Gastrocnemius medialis (tissue), 4 donors: ENCODE data around the gene MYT1.

Source experiments
- POLR2A ChIP-seq, 2 donors: fragments of 450-650 bp; IDR thresholded peaks; one replicate each; pipeline ENCODE4 v1.6.1; 2017; ENCODE audit warnings: antibody characterized with exemption in 2 of 2, mild to moderate bottlenecking in 2 of 2, moderate library complexity in 2 of 2
- TF ChIP-seq, protein P1 (sequence below), 5 experiments: fragments of 450-650 bp in 3 of 5; fragments of 200-600 bp in 2 of 5; sonication (generic) in 2 of 5; IDR thresholded peaks in 4 of 5; conservative IDR thresholded peaks in 1 of 5; 1 replicate in 4 of 5; 2 replicates in 1 of 5; pipeline ENCODE4 v1.5.1; 2016 to 2019; ENCODE audit warnings: antibody characterized with exemption in 5 of 5, mild to moderate bottlenecking in 3 of 5, moderate library complexity in 3 of 5

DNA sequence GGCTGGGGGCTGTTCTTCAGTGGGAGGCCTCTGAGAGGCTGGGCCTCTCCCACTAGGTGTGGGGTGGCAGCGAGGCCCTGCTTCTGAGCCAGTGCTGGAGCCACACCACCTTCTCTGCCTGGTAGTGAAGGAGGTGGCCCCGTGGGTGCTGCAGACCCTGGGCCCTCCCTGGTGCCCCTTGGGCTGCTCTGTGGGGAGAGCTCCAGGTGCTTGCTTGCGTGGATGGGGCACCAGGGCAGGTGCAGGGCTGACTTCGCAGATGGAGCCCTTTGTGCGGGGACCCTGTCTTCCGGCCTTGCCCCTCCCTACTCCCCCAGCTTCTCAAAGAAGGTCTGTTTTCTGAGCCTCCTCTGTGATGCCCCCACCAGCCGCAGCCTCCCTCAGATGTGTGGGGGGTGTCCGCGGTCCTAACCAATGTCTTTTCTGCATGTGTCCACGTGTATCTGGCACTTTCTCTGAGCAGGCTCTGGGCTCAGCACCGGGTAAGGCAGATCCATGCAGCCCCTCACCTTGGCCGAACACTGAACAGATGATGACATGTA, 17.2 kb upstream of the MYT1 start:
- TF ChIP-seq, protein P1, sequence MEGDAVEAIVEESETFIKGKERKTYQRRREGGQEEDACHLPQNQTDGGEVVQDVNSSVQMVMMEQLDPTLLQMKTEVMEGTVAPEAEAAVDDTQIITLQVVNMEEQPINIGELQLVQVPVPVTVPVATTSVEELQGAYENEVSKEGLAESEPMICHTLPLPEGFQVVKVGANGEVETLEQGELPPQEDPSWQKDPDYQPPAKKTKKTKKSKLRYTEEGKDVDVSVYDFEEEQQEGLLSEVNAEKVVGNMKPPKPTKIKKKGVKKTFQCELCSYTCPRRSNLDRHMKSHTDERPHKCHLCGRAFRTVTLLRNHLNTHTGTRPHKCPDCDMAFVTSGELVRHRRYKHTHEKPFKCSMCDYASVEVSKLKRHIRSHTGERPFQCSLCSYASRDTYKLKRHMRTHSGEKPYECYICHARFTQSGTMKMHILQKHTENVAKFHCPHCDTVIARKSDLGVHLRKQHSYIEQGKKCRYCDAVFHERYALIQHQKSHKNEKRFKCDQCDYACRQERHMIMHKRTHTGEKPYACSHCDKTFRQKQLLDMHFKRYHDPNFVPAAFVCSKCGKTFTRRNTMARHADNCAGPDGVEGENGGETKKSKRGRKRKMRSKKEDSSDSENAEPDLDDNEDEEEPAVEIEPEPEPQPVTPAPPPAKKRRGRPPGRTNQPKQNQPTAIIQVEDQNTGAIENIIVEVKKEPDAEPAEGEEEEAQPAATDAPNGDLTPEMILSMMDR (IDR thresholded peaks at IDR 0.05 in 4 of 5, conservative IDR thresholded peaks at IDR 0.05 in 1 of 5), result no peak
- no peak for TF ChIP-seq POLR2A (IDR thresholded peaks at IDR 0.05)
